NCI-H2227 (cell line): Measurements from ENCODE around the gene C5orf15.
"Not testable (repeated sequence)": the region's sequence is repeated elsewhere in the genome, so short reads cannot be mapped to it uniquely, and the experiment has no call there.

Experiments used
- DNase-seq: peaks from one replicate; lab custom pipeline; 2025; ENCODE audit not compliant: unreplicated experiment; lab: John Stamatoyannopoulos, UW

C5orf15 gene

GRCh38 chr5:133963493-133964128 is 4.8 kb downstream of the C5orf15 start:
- no peak for DNase-seq

GRCh38 chr5:133962801-133963476 is 5.5 kb downstream of the C5orf15 start:
- no peak for DNase-seq

DNA sequence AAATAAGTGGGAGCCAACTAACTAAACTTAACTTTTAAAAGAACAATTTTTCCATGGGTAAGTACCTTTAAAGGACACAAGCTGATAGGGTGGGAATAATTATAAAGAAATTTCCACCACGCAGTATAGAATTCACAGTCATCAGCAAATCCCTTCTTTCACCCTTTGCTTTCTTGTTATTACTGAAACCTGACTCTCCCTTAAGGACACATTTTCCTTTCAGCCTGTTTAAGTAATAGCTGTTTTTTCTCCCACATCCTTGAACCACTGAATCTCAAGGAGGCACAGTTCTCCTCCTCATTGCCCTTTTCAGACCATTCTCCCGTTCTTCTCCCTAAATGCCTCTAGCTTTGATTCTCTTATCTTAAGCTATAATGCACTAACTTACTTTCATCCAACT is 6.3 kb downstream of the C5orf15 start:
- DNase-seq: no peak

GRCh38 chr5:133959643-133960042 is 8.8 kb downstream of the C5orf15 start:
- DNase-seq: no peak

- DNase-seq: no peak
These were observed 10.8 kb downstream of the C5orf15 start for GRCh38 chr5:133957591-133957990.

- DNase-seq: no peak
These were observed 11.3 kb downstream of the C5orf15 start for GRCh38 chr5:133957080-133957479.

GRCh38 chr5:133956196-133956595 is 12.2 kb downstream of the C5orf15 start:
- DNase-seq: not testable (repeated sequence)

DNA sequence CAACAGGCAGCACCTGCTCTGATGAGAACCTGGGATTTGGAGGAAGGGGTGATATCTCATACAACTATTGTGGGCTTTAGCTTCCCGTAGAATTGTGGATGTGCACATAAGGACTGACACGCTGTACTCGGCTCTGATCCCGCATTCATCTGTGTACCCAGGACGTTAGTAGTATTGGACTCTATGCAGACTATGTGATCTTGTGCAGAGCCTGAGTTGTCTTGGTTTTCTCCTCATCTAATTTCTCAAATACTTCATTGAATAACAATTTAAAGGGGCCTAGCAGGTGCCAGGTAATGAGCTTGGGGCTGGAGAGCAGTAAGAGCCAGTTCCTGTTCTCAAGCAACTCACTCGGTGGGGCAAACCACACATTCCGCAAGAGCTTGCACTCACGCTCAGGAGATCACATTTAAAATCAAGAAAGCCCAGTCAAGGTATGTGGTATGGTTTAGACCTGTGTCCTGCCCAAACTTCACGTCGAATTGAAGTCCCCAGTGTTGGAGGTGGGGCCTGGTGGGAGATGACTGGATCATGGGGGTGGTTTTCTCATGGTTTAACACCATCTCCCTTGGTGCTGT is 14.8 kb downstream of the C5orf15 start:
- no peak for DNase-seq

DNA sequence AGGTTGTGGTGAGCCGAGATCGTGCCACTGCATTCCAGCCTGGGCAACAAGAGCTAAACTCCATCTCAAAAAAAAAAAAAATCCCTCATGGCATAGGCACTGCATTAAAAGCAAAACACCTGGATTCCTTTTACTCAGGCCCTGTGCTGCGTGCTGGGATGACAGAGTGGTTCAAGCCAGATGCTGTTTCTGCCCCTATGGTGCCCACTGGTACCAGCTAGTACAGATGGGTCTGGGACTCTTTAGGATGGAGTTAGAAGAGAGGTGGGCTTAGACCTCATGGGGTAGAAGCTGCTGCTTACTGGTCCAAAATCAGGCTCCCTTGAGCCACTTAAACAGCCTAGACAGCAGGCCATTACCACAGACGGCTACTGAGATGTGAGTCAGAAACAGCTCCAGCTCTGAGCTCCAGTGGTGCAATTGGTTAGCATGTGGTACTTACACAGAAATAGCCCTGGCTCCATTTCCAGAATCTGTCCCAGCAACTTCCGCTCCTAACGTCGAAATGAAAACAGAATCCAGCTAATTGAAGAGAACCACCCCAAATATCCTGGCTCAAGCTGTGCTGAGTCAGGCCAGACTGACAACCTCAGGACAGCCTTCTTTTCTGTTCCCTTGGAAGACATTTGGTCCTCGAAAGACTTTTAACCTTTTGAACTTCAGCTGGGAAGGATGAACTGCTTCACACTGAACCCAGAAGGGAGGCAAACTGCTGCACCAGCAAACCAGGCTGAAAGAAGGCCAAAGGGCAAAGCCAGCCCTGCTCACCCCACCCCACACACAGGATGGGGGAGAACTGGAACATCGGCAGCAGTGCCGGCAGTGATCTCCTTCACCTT is 15.5 kb downstream of the C5orf15 start:
- no peak for DNase-seq

DNA sequence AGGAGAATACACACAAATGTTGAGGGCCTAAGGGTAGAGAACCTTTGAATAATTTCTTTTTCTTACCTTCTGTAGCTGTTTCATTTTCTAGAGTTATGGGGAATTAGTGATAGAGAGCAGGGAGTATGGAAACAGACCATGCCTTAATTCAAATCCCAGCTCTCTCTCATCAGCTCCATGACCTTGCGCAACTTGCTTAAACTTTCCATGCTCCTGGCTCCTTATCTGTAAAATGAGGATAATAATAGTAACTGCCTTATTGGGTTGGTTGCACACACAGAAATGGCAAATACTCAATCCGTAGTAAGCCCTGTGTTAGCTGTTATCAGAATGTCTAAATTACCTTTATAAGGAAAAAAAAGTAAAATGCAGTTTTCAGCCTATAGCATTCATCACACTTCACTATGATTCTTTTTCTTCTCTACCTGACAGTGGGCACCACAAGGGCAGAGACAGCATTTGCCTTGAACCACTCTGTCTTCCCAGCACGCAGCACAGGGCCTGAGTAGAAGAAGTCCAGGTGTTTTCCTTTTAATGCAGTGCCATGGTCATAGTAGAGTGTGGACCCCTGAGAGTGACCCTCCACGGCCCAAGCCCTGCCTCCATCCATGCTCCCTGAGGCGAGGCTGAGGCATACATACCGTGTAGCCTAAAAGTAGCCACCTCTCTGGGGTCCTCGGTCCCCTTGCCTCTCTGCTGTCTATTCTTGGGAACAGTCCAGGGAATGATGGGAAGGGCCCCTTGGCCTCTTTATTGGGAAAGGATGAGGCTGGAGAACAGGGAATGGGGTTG is 17.4 kb downstream of the C5orf15 start:
- DNase-seq: no peak

DNA sequence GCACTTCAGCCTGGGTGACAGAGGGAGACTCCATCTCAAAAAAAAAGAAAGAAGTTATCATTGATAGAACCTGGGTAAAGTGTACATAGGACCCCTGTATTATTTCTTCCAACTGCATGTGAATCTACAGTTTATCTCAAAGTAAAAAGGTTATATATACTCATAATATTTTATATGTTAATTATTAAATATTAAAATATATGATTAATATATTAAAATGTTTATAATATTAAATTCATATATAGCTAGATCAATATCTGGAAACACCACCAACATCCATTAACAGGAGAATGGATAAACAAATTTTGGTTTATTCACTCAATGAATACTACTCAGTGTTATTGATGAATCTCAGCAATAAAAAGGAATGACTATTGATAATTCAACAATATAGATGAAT is 19.7 kb downstream of the C5orf15 start:
- DNase-seq: no peak

GRCh38 chr5:133947431-133947841 is 21.0 kb downstream of the C5orf15 start:
- no peak for DNase-seq

- DNase-seq: no peak
These were observed 22.9 kb downstream of the C5orf15 start for GRCh38 chr5:133945568-133945967.

DNA sequence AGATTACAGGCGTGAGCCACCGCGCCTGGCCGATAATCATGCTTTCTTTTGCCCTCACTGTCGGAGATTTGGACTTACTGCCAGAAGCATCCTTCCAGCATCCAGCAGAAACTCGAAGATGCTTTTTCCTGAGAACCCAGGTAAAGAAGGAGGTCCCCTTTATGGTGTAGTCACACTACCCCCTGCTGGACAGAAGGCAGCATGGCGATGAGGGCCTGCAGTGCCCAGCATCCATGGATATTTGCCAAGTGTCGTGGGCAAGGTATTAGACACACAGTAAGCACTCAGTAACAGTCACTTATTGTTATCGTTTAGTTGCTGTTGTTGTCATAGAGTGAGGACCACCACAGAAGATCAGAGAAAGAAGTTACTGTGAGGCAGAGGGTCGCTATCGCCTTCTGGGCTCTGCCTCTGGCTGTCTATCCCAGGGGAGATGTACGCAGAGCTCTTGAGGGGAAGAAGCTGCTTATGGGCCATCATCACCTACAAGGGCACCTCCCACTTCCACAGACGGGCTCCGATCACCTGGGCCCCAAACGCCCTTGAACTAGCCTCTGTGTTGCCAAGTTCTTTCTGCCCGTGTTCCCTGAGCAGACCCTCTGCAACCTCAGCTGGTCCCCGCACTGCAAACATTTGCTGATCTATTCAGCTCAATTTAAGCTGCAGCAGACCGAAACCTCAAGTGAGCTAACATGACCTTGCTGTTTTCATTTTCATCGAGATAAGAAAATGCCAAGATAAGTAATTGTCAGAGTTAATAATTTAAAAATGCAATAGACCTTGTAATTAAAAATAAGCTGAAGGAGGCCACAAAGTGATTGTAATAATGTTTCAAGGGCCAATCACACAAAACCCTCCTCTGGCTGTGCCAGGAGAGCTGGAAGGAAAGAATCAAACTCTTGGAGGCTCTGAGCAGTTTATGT is 23.9 kb downstream of the C5orf15 start:
- DNase-seq: peak; percentile 67

GRCh38 chr5:133943475-133943817 is 25.0 kb downstream of the C5orf15 start:
- DNase-seq: no peak

DNA sequence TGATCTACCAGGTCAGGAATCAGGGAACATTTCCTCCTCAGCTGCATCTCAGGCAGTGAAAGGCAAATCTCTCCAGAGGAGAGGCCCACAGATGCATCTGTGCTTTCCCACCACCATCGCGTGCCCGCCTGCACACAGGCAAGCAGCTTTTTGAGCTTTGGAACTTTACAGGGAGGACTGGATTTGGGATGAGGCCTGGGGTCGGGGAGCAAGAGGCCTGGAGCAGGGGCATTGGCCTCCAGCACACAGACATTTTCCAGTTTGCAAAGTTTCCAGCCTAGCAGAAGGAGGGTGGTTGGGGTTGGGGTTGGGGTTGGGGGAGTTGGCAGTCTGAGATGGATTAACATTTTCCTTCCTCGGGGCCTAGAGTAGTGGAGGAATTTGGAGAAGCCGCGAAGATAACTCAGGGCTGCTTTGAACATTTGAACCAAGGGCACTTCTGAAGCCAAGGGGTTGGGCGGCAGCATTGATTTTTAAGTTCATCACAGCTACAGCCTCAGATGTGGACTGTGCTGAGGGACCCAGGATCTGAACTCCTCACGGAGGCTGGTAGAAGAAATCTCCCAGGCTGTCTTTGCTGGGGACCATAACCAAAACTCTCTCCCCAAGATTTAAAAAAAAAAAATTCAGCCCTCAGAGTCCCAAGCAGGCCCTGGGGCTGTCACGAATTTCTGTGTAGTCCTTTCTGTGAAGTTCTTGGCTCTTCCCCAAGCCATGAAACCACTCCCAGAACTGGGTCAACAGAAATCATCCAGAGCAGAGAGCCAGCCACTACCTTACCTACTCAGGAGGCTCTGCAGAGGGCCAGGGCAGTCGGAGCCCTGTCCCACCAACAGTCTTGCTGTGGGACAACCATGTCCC is 25.6 kb downstream of the C5orf15 start:
- no peak for DNase-seq

DNA sequence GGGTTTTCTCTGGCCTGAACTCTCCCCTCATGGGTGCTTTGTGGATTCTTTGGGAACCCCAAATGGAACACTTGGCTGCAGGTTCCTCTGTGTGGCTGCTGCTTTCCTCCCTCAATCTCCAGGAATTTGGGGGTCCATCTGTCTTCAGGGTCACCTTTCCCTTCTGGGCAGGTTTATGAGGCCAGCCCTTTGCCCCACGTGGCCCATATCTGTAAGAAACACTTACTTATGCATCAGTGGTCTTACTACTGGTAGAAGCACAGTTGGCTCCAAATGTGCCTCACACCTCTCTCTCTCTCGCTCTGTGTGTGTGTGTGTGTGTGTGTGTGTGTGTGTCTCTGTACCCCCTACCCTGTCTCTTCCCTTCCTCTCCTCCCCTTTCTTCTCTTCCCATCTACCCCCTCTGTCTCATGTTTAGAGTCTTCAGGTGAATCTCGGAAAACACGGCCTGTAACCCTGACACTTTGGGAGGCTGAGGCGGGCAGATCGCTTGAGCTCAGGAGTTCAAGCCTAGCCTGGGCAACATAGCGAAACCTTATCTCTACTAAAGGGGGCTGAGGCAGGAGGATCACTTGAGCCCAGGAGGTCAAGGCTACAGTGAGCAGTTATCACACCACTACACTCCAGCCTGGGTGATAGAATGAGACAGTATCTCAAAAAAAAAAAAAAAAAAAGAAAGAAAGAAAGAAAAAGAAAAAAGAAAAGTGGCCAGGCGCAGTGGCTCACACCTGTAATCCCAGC is 26.8 kb downstream of the C5orf15 start:
- no peak for DNase-seq

DNA sequence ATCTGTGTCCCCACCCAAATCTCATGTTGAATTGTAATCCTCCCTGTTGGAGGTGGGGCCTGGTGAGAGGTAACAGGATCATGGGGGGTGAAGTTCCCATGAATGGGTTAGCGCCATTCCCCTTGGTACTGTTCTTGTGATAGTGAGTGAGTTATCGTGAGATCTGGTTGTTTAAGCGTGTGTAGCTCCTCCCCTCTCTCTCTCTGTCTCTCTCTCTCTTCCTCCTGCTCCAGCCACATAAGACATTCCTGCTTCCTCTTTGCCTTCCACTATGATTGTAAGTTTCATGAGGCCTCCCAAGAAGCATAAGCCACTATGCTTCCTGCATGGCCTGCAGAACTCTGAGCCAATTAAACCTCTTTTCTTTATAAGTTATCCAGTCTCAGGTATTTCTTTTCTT is 28.8 kb downstream of the C5orf15 start:
- DNase-seq: no peak
